Epithelial cell of proximal tubule (primary cell): ENCODE results near the gene BMP8A. TPM values are rescaled to one million over a fixed set of nuclear protein-coding genes. Genes with fewer than 3 reads are reported as not detected.

Source experiments
- DNase-seq: peaks from one replicate; pipeline ENCODE4 v3.0.0-alpha.2; 2011; ENCODE audit warnings: low read depth
- H3K4me3 ChIP-seq: 2 replicates; pipeline ENCODE4 v1.5.1; 2011; ENCODE audit warnings: low read depth, mild to moderate bottlenecking, low read length
- CTCF ChIP-seq: conservative IDR thresholded peaks from 2 replicates; pipeline ENCODE4 v1.5.1; 2012; ENCODE audit warnings: low read depth, mild to moderate bottlenecking, low read length
- total RNA-seq: library from RNA; depleted of rRNA; stranded (reverse); fragments of >200 nt; gene quantifications from 2 replicates; pipeline ENCODE4 v1.2.3, GENCODE V29; 2015

Gene BMP8A
- total RNA-seq, 1 donor from 2014 or later: not detected

GRCh38 chr1:39566441-39567137, 75.2 kb downstream of the BMP8A start:
- DNase-seq: no peak
- no peak for TF ChIP-seq CTCF
- H3K4me3 ChIP-seq: no peak overlapping the region

- no peak overlapping the region for H3K4me3 ChIP-seq
- DNase-seq: no peak
- TF ChIP-seq CTCF: no peak
These were observed 75.9 kb downstream of the BMP8A start for GRCh38 chr1:39567302-39567701.

GRCh38 chr1:39568208-39568607, 76.8 kb downstream of the BMP8A start:
- no peak overlapping the region for H3K4me3 ChIP-seq
- DNase-seq: no peak
- TF ChIP-seq CTCF: no peak

GRCh38 chr1:39569034-39569433, 77.6 kb downstream of the BMP8A start:
- no peak for TF ChIP-seq CTCF
- H3K4me3 ChIP-seq: no peak overlapping the region
- DNase-seq: no peak

GRCh38 chr1:39570477-39571177, 79.2 kb downstream of the BMP8A start:
- H3K4me3 ChIP-seq: no peak overlapping the region
- TF ChIP-seq CTCF: no peak
- no peak for DNase-seq

- no peak for DNase-seq
These were observed 79.7 kb downstream of the BMP8A start for GRCh38 chr1:39571178-39571483.

More at GRCh38 chr1:39571178-39571483, 79.7 kb downstream of the BMP8A start:
- H3K4me3 ChIP-seq: no peak overlapping the region
- TF ChIP-seq CTCF: no peak
